GM19328 (cell line): ENCODE results near the gene P2RX7.
"Not testable (repeated sequence)": the region's sequence is repeated elsewhere in the genome, so short reads cannot be mapped to it uniquely, and the experiment has no call there.

Experiments used
- ATAC-seq: cut with Tn5 transposase; IDR thresholded peaks from one replicate; pipeline ENCODE4 v1.9.1; 2021; ENCODE audit warnings: mild to moderate bottlenecking, moderate library complexity; ENCODE audit not compliant: unreplicated experiment

Gene P2RX7

GRCh38 chr12:121170151-121170550 lies 37.5 kb downstream of the P2RX7 start:
- no peak for ATAC-seq

- ATAC-seq = no peak
Measured at GRCh38 chr12:121170611-121171260, 38.1 kb downstream of the P2RX7 start.

- no peak for ATAC-seq
Measured at GRCh38 chr12:121172145-121172544, 39.5 kb downstream of the P2RX7 start.

GRCh38 chr12:121175383-121176119 lies 42.9 kb downstream of the P2RX7 start:
- ATAC-seq = no peak

- ATAC-seq = no peak
Measured at GRCh38 chr12:121176826-121177529, 44.3 kb downstream of the P2RX7 start.

- ATAC-seq = no peak
Measured at GRCh38 chr12:121181181-121181580, 48.5 kb downstream of the P2RX7 start.

GRCh38 chr12:121182222-121182893 lies 49.7 kb downstream of the P2RX7 start:
- ATAC-seq = no peak

- no peak for ATAC-seq
Measured at GRCh38 chr12:121184425-121184824, 51.7 kb downstream of the P2RX7 start.

GRCh38 chr12:121184984-121185889 lies 52.6 kb downstream of the P2RX7 start:
- no peak for ATAC-seq

GRCh38 chr12:121186826-121187225 lies 54.1 kb downstream of the P2RX7 start:
- ATAC-seq = no peak

GRCh38 chr12:121187501-121187900 lies 54.8 kb downstream of the P2RX7 start:
- no peak for ATAC-seq

GRCh38 chr12:121188227-121188626 lies 55.6 kb downstream of the P2RX7 start:
- no peak for ATAC-seq

- no peak for ATAC-seq
Measured at GRCh38 chr12:121189131-121189530, 56.5 kb downstream of the P2RX7 start.

GRCh38 chr12:121189619-121190155 lies 57.0 kb downstream of the P2RX7 start:
- ATAC-seq = no peak

- ATAC-seq = no peak
Measured at GRCh38 chr12:121190523-121191031, 57.9 kb downstream of the P2RX7 start.

- ATAC-seq = no peak
Measured at GRCh38 chr12:121191151-121191550, 58.5 kb downstream of the P2RX7 start.

GRCh38 chr12:121196902-121197301 lies 64.2 kb downstream of the P2RX7 start:
- no peak for ATAC-seq

GRCh38 chr12:121198949-121199348 lies 66.3 kb downstream of the P2RX7 start:
- no peak for ATAC-seq

GRCh38 chr12:121201140-121201539 lies 68.5 kb downstream of the P2RX7 start:
- ATAC-seq = not testable (repeated sequence)
